GM23338 (cell line): Measurements from ENCODE around the gene ABCB8. TPM values are rescaled to one million over a fixed set of nuclear protein-coding genes. Genes with fewer than 3 reads are reported as not detected.

ENCODE experiments used
- ATAC-seq: fragments of 200-7000 bp; cut with Tn5 transposase; 3 replicates; pipeline ENCODE4 v1.9.1; 2020
- DNase-seq: peaks from one replicate; pipeline ENCODE4 v3.0.0-alpha.2; 2015; ENCODE audit warnings: low spot score
- H2AFZ ChIP-seq: fragments of 200-600 bp; sonication (generic); 2 replicates; pipeline ENCODE4 v1.8.0; 2016; ENCODE audit warnings: antibody characterized with exemption, mild to moderate bottlenecking, moderate library complexity
- H3F3A ChIP-seq: fragments of 200-600 bp; sonication (generic); replicated peaks from 2 replicates; pipeline ENCODE4 v1.8.0; 2017; ENCODE audit warnings: antibody characterized with exemption, mixed run types, low read depth
- H3K27ac ChIP-seq: fragments of 200-600 bp; sonication (generic); 2 replicates; pipeline ENCODE4 v1.6.1; 2016; ENCODE audit warnings: low read depth
- H3K27me3 ChIP-seq: fragments of 200-600 bp; sonication (generic); 2 replicates; pipeline ENCODE4 v1.8.0; 2016; ENCODE audit warnings: mild to moderate bottlenecking, mixed run types, moderate library complexity; ENCODE audit not compliant: insufficient read depth
- H3K36me3 ChIP-seq: fragments of 200-600 bp; sonication (generic); 2 replicates; pipeline ENCODE4 v1.8.0; 2016; ENCODE audit warnings: mild to moderate bottlenecking; ENCODE audit not compliant: insufficient read depth
- H3K4me1 ChIP-seq: fragments of 200-600 bp; sonication (generic); 2 replicates; pipeline ENCODE4 v1.8.0; 2016; ENCODE audit warnings: mild to moderate bottlenecking, moderate library complexity; ENCODE audit not compliant: insufficient read depth
- H3K4me2 ChIP-seq: fragments of 200-600 bp; sonication (generic); 2 replicates; pipeline ENCODE4 v1.7.1; 2017; ENCODE audit warnings: mixed run types
- H3K4me3 ChIP-seq: fragments of 200-600 bp; sonication (generic); 2 replicates; pipeline ENCODE4 v1.6.1; 2016; ENCODE audit warnings: mixed run types
- H3K79me2 ChIP-seq: fragments of 200-600 bp; sonication (generic); replicated peaks from 2 replicates; pipeline ENCODE4 v1.8.0; 2017; ENCODE audit warnings: mild to moderate bottlenecking; ENCODE audit not compliant: insufficient read depth
- H3K9me2 ChIP-seq: fragments of 200-600 bp; sonication (generic); 2 replicates; pipeline ENCODE4 v1.8.0; 2017; ENCODE audit not compliant: insufficient read depth
- H4K20me1 ChIP-seq: fragments of 200-600 bp; sonication (generic); replicated peaks from 2 replicates; pipeline ENCODE4 v1.8.0; 2017; ENCODE audit warnings: mild to moderate bottlenecking; ENCODE audit not compliant: insufficient read depth
- H3K27ac Mint-ChIP-seq: 2 replicates; pipeline ENCODE4 v1.8.0; 2020; ENCODE audit warnings: inconsistent platforms, mild to moderate bottlenecking, moderate library complexity, mixed read lengths
- H3K27me3 Mint-ChIP-seq: 3 replicates; pipeline ENCODE4 v1.8.0; 2022; ENCODE audit warnings: low read depth, mild to moderate bottlenecking, moderate library complexity, mixed read lengths, inconsistent platforms; ENCODE audit not compliant: insufficient read depth, poor library complexity
- H3K36me3 Mint-ChIP-seq: 3 replicates; pipeline ENCODE4 v1.8.0; 2021; ENCODE audit warnings: low read depth, mild to moderate bottlenecking, inconsistent platforms, moderate library complexity, mixed read lengths
- H3K4me1 Mint-ChIP-seq: 3 replicates; pipeline ENCODE4 v1.8.0; 2020; ENCODE audit warnings: mild to moderate bottlenecking, inconsistent platforms, mixed read lengths
- H3K4me3 Mint-ChIP-seq: 3 replicates; pipeline ENCODE4 v1.8.0; 2021; ENCODE audit warnings: moderate library complexity, mild to moderate bottlenecking, inconsistent platforms, mixed read lengths
- H3K9me3 Mint-ChIP-seq: 3 replicates; pipeline ENCODE4 v1.8.0; 2020; ENCODE audit warnings: moderate library complexity, mild to moderate bottlenecking, inconsistent platforms, mixed read lengths
- JUNB ChIP-seq: IDR thresholded peaks from one replicate; pipeline ENCODE4 v1.6.1; 2016; ENCODE audit warnings: antibody characterized with exemption; ENCODE audit not compliant: unreplicated experiment
- NANOG ChIP-seq: IDR thresholded peaks from 2 replicates; pipeline ENCODE4 v1.6.1; 2016; ENCODE audit warnings: antibody characterized with exemption, borderline replicate concordance
- POLR2AphosphoS5 ChIP-seq: IDR thresholded peaks from 2 replicates; pipeline ENCODE4 v1.6.1; 2016; ENCODE audit warnings: antibody characterized with exemption, low read depth
- ZNF331 ChIP-seq: fragments of 250-450 bp; sonication (Bioruptor Pico); IDR thresholded peaks from 2 replicates; pipeline ENCODE4 v1.5.0; 2020; ENCODE audit warnings: low read depth, mild to moderate bottlenecking, moderate library complexity
- polyA plus RNA-seq: library from polyadenylated mRNA; unstranded; fragments of >200 nt; fragmentation: Nextera tagmentation; extraction: Ambion mirVana; gene quantifications from 2 replicates; pipeline ENCODE4 v1.2.1, GENCODE V29; 2016
- total RNA-seq: library from RNA; depleted of rRNA; stranded (reverse); fragments of >200 nt; shearing (Covaris generic); gene quantifications from 2 replicates; pipeline ENCODE4 v1.2.3, GENCODE V29; 2014
- TF ChIP-seq, protein P1 (sequence below): fragments of 250-450 bp; sonication (Bioruptor Pico); IDR thresholded peaks from 2 replicates; pipeline ENCODE4 v1.5.0; 2020; ENCODE audit warnings: mild to moderate bottlenecking, moderate library complexity
- TF ChIP-seq, protein P2 (sequence below): IDR thresholded peaks from one replicate; pipeline ENCODE4 v1.6.1; 2018; ENCODE audit warnings: antibody characterized with exemption; ENCODE audit not compliant: unreplicated experiment

Gene ABCB8
- total and polyA plus RNA-seq, 2 experiments from 2014 or later: 11.4 to 27.1 TPM

DNA sequence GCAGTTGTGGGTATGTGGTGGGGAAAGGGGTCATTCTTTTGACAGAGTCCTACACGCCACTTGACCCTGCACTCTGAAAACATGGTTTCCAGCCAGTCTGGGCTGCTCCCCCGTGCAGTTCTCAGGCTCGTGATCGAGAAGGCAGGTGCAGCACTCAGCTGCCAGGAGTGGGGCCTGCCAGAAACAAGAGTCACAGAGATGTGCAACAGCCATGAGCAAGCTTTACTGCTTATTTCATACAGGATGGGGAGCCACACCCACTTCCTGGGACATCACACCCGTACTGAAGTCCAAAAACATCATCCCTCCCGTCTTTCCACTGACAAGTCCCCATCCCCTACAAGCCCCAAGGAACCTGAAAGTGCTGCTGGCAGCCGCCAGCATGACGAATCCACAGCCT, 13.3 kb upstream of the ABCB8 start (continued):
- TF ChIP-seq, protein P1, sequence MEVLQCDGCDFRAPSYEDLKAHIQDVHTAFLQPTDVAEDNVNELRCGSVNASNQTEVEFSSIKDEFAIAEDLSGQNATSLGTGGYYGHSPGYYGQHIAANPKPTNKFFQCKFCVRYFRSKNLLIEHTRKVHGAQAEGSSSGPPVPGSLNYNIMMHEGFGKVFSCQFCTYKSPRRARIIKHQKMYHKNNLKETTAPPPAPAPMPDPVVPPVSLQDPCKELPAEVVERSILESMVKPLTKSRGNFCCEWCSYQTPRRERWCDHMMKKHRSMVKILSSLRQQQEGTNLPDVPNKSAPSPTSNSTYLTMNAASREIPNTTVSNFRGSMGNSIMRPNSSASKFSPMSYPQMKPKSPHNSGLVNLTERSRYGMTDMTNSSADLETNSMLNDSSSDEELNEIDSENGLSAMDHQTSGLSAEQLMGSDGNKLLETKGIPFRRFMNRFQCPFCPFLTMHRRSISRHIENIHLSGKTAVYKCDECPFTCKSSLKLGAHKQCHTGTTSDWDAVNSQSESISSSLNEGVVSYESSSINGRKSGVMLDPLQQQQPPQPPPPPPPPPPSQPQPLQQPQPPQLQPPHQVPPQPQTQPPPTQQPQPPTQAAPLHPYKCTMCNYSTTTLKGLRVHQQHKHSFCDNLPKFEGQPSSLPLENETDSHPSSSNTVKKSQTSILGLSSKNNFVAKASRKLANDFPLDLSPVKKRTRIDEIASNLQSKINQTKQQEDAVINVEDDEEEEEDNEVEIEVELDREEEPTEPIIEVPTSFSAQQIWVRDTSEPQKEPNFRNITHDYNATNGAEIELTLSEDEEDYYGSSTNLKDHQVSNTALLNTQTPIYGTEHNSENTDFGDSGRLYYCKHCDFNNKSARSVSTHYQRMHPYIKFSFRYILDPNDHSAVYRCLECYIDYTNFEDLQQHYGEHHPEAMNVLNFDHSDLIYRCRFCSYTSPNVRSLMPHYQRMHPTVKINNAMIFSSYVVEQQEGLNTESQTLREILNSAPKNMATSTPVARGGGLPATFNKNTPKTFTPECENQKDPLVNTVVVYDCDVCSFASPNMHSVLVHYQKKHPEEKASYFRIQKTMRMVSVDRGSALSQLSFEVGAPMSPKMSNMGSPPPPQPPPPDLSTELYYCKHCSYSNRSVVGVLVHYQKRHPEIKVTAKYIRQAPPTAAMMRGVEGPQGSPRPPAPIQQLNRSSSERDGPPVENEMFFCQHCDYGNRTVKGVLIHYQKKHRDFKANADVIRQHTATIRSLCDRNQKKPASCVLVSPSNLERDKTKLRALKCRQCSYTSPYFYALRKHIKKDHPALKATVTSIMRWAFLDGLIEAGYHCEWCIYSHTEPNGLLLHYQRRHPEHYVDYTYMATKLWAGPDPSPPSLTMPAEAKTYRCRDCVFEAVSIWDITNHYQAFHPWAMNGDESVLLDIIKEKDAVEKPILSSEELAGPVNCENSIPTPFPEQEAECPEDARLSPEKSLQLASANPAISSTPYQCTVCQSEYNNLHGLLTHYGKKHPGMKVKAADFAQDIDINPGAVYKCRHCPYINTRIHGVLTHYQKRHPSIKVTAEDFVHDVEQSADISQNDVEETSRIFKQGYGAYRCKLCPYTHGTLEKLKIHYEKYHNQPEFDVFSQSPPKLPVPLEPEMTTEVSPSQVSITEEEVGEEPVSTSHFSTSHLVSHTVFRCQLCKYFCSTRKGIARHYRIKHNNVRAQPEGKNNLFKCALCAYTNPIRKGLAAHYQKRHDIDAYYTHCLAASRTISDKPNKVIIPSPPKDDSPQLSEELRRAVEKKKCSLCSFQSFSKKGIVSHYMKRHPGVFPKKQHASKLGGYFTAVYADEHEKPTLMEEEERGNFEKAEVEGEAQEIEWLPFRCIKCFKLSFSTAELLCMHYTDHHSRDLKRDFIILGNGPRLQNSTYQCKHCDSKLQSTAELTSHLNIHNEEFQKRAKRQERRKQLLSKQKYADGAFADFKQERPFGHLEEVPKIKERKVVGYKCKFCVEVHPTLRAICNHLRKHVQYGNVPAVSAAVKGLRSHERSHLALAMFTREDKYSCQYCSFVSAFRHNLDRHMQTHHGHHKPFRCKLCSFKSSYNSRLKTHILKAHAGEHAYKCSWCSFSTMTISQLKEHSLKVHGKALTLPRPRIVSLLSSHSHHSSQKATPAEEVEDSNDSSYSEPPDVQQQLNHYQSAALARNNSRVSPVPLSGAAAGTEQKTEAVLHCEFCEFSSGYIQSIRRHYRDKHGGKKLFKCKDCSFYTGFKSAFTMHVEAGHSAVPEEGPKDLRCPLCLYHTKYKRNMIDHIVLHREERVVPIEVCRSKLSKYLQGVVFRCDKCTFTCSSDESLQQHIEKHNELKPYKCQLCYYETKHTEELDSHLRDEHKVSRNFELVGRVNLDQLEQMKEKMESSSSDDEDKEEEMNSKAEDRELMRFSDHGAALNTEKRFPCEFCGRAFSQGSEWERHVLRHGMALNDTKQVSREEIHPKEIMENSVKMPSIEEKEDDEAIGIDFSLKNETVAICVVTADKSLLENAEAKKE (CRISPR knock-in tag): no peak
- TF ChIP-seq ZNF331 (CRISPR knock-in tag): no peak
- no peak for TF ChIP-seq NANOG
- TF ChIP-seq, protein P2, sequence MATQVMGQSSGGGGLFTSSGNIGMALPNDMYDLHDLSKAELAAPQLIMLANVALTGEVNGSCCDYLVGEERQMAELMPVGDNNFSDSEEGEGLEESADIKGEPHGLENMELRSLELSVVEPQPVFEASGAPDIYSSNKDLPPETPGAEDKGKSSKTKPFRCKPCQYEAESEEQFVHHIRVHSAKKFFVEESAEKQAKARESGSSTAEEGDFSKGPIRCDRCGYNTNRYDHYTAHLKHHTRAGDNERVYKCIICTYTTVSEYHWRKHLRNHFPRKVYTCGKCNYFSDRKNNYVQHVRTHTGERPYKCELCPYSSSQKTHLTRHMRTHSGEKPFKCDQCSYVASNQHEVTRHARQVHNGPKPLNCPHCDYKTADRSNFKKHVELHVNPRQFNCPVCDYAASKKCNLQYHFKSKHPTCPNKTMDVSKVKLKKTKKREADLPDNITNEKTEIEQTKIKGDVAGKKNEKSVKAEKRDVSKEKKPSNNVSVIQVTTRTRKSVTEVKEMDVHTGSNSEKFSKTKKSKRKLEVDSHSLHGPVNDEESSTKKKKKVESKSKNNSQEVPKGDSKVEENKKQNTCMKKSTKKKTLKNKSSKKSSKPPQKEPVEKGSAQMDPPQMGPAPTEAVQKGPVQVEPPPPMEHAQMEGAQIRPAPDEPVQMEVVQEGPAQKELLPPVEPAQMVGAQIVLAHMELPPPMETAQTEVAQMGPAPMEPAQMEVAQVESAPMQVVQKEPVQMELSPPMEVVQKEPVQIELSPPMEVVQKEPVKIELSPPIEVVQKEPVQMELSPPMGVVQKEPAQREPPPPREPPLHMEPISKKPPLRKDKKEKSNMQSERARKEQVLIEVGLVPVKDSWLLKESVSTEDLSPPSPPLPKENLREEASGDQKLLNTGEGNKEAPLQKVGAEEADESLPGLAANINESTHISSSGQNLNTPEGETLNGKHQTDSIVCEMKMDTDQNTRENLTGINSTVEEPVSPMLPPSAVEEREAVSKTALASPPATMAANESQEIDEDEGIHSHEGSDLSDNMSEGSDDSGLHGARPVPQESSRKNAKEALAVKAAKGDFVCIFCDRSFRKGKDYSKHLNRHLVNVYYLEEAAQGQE: no peak

DNA sequence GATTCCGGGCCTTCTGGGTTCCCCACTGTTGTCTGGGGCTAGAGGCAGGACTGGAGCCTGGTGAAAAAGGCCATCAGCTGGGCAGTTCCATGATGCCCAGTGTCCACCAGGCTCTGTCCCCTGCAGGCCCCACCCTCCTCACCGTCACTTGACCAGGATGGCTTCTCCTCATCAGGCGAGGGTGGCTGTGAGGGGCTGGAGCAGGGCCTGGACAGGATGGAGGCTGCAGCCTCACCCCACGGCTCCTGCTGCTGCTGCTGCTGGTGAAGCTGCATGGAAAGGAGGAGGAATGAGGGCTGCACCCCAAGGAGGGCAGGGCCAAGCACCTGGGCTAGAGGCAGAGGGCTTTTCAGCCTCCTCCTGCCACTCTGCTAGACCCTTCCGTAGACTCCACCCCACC, 12.3 kb upstream of the ABCB8 start:
- Mint-ChIP-seq H3K4me3 (no peak overlapping the region), H3K4me1 (peaks cover 40% of the 10 kb centered on the region), H3K27ac (no peak overlapping the region), H3K9me3 (peaks cover 4% of the 10 kb centered on the region; the same call in 2 of the 3 replicates), H3K27me3 (peaks cover 65% of the 10 kb centered on the region), H3K36me3 (peaks cover 11% of the 10 kb centered on the region)
- Histone ChIP-seq H3K36me3 (no peaks in the 10 kb centered on the region; the same call in 1 of the 2 replicates), H2AFZ (no peak overlapping the region), H3K79me2 (no peaks in the 10 kb centered on the region), H3K4me2 (no peak overlapping the region), H3F3A (peaks cover 9% of the 10 kb centered on the region; the same call in 1 of the 2 replicates), H3K9me2 (no peaks in the 10 kb centered on the region), H3K4me1 (peaks cover 20% of the 10 kb centered on the region), H3K27ac (no peak overlapping the region), H4K20me1 (no peaks in the 10 kb centered on the region), H3K4me3 (no peak overlapping the region), H3K27me3 (peaks cover 59% of the 10 kb centered on the region)
- no peak for DNase-seq
- no peak for ATAC-seq
- TF ChIP-seq POLR2AphosphoS5: no peak
- no peak for TF ChIP-seq JUNB
- TF ChIP-seq, protein P1 (CRISPR knock-in tag): no peak
- no peak for TF ChIP-seq NANOG
